IPS-18c (cell line): Measurements from ENCODE around the gene MLF2.

ENCODE experiments used
- H3K4me3 ChIP-seq: 2 replicates; pipeline ENCODE4 v1.7.0; 2013; ENCODE audit warnings: low read depth, mild to moderate bottlenecking, low read length, moderate library complexity; ENCODE audit not compliant: insufficient read depth
- H3K9me3 ChIP-seq: one replicate; pipeline ENCODE4 v1.6.1; 2013; ENCODE audit warnings: mild to moderate bottlenecking, low read length, moderate library complexity; ENCODE audit not compliant: control insufficient read depth, insufficient read depth

Gene MLF2

GRCh38 chr12:6769666-6770065 lies 16.7 kb upstream of the MLF2 start:
- H3K4me3 ChIP-seq, result peak overlapping the region; percentile 20; the same call in 1 of the 2 replicates
- H3K9me3 ChIP-seq, result no peaks in the 10 kb centered on the region

GRCh38 chr12:6768990-6769389 lies 16.0 kb upstream of the MLF2 start:
- Histone ChIP-seq H3K9me3 (no peaks in the 10 kb centered on the region), H3K4me3 (peak overlapping the region; percentile 85; the same call in 1 of the 2 replicates)

GRCh38 chr12:6768437-6768914 lies 15.5 kb upstream of the MLF2 start:
- Histone ChIP-seq H3K9me3 (no peaks in the 10 kb centered on the region), H3K4me3 (peak overlapping the region; percentile 85)

DNA sequence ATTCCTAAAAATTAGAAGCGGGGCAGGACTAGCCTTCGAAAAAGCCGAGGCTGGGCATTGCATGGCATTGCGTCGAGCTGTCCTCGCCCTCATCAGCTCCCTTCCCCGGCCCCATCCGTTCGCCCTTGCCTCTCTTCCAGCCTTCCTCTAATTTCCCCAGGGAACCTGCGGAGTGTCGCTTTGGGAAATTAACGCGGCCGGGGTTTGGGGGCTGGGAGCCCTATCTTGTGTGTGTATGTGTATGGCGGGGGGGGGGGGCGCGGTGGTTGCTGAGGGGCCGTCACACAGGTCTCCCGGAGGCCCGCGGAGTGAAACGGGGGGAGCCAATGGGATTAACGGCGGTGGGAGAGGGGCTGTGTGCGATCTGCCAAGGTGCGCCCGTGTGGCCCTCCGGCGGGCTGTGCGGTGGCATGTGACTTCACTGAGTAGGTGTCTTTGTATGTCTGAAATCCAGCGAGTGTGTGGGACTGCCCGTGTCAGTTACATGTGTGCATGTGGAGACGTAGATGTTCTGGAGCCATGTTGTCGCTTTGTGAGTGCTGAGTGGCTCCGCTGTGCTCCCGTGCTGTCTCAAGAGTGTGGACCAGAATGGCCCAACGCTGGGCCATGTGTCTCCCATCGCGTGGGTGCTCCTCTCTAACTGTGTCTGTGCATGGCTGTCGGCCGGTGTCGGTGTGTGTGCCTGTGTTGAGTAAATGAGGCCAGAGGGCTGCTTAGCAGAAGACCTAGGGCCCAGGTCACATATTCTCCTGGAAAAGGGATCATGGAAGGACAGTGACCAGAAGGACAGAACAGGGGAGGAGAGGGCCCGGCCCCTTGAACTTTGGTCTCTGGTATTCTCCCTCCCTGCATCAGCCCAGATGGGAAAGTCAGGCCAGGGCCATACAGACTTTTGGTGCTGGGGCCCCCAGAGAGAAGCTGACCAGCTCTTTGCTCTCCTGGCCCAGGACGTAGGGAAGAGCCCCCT lies 14.7 kb upstream of the MLF2 start:
- Histone ChIP-seq H3K9me3 (no peaks in the 10 kb centered on the region), H3K4me3 (peak overlapping the region; percentile 85)

DNA sequence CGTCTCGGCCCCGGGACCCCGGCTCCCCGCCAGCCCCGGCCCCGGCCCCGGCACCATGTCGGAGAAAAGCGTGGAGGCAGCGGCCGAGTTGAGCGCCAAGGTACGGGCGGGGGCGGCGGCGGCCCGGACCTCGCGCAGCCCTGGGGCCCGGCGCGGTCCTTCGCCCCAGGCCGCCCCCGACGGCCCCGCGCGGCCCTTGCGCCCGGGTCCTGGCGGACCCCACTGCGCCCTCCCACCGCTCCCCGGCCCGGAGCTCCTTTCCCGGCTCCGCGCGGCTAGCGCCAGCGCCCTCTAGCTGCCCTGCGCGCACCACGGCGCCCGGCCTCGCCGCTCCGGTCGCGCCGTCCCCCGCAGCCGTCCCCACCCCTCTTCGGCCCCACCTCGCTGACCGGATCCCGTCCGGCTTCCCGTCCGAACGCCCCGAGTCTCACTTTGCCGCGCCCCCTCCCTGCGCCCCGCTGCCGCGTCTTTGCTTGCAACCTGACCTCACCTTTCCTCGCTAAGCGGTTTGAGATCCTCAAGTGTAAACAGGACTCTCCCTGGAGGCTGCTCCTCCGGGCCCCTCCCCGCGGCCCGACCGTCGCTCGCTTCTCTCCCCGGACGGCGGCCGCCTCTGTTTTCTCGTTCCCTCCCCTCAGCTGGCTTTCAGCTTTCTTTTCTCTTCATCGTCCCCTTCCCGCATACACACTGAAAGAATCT lies 13.9 kb upstream of the MLF2 start:
- peak overlapping the region; percentile 85 for H3K4me3 ChIP-seq
- no peaks in the 10 kb centered on the region for H3K9me3 ChIP-seq

DNA sequence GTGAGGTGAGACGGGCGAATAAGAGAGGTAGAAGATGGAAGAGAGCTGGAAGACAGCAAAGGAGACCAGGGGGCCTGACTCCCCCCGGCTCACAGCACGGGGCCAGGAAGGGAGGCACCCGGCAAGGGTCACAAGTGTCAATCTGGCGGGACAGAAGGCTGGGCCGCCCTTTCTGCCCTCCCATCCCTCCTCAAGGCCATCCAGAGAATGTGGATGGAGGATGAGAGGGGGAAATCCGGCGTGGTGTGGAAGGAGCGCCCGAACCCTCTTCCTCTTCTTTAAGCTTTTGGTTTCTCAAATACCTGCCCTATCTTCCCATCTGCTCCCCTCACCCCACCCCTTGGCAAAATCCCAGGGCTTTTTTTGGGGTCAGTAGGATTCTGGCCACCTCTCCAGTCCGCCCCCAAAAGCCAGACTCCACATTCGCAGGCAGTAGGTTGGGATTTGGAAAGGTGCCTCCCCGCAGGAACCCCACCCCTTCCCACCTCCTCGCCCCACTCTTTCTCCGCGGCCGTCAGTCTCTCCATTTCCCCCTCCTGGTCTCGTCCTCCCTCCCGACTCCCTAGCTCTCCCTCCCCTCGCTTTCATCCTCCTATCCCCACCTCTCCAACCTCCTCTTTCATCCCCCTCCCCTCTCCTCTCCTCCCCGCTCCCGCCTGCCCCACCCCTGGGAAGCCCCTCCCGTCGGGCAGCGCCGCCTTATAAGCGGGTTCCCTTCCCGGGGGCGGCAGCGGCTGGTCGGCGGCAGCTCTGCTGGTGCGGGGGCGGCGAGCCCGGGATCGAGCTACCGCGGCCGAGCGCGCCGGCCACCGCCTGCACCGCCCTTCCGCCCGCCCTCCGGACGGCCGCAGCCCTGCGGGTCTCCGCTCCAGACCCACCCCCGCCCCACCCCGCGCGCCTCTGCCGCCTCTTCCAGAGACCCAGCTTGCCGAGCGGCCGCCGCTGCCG lies 13.0 kb upstream of the MLF2 start, which contains the start of gene PTMS:
TSS of gene PTMS (plus strand) at position 730 of the 948 bp plus-strand sequence. CDS start 343 bp downstream, outside the sequence.
- Histone ChIP-seq H3K4me3 (peak within 1 kb of the TSS; percentile 85), H3K9me3 (no peaks in the 10 kb centered on the region)

GRCh38 chr12:6765048-6765633 lies 12.2 kb upstream of the MLF2 start:
- H3K9me3 ChIP-seq, result no peaks in the 10 kb centered on the region
- H3K4me3 ChIP-seq, result peak overlapping the region; percentile 85; the same call in 1 of the 2 replicates

GRCh38 chr12:6764011-6764828 lies 11.3 kb upstream of the MLF2 start:
- H3K9me3 ChIP-seq, result no peaks in the 10 kb centered on the region
- H3K4me3 ChIP-seq, result peak overlapping the region; percentile 17; the same call in 1 of the 2 replicates

- H3K9me3 ChIP-seq, result no peaks in the 10 kb centered on the region
- no peak overlapping the region for H3K4me3 ChIP-seq
Observed at GRCh38 chr12:6763380-6763779, 10.4 kb upstream of the MLF2 start.

- Histone ChIP-seq H3K4me3 (no peak overlapping the region), H3K9me3 (no peaks in the 10 kb centered on the region)
Observed at GRCh38 chr12:6759741-6760140, 6.8 kb upstream of the MLF2 start.

DNA sequence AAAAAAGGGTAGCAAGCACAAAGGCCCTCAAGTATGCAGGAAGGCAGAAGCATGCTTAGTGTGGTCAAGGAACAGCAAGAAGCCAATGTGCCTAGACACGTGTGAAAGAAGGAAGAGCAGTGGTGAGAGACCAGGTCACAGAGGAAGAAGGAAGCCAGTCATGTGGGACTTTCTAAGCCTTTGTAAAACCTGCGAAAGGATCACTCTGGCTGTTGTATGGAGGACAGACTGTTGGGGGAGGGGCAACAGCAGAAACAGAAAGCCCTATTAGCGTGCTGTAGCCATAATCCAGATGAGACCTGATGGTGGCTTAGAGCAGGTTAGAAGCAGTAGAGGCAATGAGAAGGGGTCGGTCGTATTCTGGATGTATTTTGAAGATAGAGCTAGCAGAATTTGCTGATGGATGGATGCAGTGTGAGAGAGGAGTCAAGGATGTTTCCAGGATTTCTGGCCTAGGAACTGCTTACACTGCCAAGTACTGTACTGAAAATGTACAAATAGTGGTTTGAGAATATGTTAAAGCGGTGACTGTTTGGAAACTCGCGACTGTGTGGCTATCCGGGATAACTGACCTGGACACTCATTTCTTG lies 5.7 kb upstream of the MLF2 start:
- Histone ChIP-seq H3K4me3 (no peak overlapping the region), H3K9me3 (no peaks in the 10 kb centered on the region)

- no peaks in the 10 kb centered on the region for H3K9me3 ChIP-seq
Observed at GRCh38 chr12:6757028-6757690, 4.2 kb upstream of the MLF2 start.

DNA sequence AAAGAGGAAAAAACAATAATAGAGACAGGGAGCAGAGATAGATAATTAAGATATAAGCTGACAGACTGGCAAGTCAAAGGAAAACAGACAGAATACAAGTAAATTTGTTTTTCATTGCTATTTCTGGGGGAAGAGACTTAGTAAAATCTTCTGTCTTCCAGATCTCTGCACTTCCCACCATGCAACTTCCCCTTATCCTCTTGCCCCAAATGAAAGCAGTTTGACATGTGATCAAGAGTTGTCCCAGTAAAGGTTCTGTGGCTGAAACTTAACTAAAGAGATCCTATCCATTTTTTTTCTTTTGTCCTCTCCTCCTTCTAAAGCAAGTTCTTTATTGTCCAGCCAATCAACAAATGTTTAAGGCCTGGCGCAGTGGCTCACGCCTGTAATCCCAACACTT lies 1.5 kb upstream of the MLF2 start:
- Histone ChIP-seq H3K9me3 (no peaks in the 10 kb centered on the region), H3K4me3 (no peak overlapping the region)

More at GRCh38 chr12:6757028-6757690, 4.2 kb upstream of the MLF2 start:
- no peak overlapping the region for H3K4me3 ChIP-seq

- Histone ChIP-seq H3K9me3 (no peaks in the 10 kb centered on the region), H3K4me3 (no peak overlapping the region)
Observed at GRCh38 chr12:6753772-6754356, 923 bp upstream of the MLF2 start.
